Stimulated activated CD8-positive, alpha-beta memory T cell treated with anti-CD3 and anti-CD28 coated beads, Interleukin-7, amount 100 ng/mL, for 4 hours (primary cell): ENCODE measurements around the gene DHFR2.
"Not testable (repeated sequence)": the region's sequence is repeated elsewhere in the genome, so short reads cannot be mapped to it uniquely, and the experiment has no call there.

Experiments used
- DNase-seq, 2 donors: peaks; one replicate each; pipeline ENCODE4 v3.0.0-alpha.2; 2020; ENCODE audit warnings: low read depth in 2 of 2

DHFR2 gene

DNA sequence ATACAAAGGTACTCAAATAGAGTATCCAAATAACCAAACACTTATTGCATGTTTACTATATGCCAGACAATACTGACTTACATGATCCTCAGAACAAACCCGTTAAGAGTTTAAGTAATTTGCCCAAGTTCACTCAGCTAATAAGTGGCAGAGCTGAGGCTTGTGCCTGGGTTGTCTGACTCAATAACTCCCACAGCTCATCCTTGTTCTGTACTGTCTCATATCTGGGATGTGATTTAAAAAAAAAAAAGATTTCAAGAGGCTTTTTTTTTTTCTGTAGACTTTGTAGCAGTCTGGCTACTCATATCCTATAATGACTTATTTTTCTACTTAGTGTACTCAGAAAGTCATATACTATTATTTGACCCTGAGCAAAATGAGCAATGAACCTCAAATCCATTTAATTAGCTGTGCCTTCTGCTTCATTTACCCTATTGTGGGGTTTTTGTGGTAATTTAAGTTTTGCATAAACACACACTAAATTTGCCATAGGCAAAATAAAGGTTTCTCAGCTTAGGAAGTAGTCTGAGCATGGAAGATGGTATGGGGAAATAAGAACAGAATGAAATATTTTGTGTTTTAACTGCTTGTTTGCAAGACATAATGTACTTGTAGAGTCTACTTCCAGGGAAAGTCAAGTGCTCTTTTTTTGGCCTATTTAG lies 3.2 kb upstream of the DHFR2 start:
- DNase-seq = no peak

DNA sequence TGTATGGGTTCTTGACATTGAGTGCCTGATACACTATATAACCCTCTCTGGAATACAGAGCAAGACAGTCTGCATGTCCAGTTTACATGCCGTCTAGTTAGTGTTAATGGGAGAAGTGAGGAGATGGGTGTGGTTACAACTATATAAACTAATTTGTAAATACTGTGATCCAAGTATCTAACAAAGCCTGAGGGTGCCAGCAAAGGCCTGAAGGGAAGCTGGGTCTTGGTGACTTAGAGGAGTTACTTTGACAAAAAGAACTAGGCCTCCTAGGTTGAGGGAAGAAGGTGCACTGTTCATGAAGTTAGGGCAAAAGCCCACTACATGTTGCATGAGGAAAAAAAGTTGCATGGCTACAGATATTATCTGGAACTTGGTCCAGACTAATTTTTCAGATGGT lies 2.4 kb upstream of the DHFR2 start:
- no peak for DNase-seq

DNA sequence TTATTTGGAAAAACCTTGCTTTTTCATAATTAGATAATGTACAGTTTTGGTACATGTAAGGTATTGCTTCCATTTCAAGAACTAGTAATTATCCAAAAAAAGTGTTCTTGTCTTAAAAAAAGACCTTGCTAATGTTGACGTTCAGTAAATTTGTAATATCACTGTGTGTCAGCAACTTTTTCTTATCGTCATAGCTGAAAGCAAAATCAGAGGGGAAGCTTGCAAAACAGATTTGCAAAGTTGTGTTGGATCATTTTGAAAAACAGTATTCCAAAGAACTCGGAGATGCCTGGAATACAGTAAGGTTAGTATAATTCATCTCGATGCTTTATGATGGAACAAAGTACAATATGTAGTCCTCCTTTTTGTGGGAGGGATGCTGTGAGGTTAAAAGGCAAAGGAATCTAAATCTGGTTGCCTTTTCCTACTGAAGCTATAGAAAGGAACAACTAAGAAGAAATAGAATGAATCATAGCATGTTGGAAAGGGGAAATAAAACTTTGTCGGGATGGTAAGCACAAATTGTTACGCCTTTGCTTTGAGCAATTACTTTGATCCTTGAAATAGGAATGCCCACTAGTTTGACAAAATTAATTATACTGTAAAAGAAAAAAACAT lies 1.6 kb upstream of the DHFR2 start:
- no peak for DNase-seq

DNA sequence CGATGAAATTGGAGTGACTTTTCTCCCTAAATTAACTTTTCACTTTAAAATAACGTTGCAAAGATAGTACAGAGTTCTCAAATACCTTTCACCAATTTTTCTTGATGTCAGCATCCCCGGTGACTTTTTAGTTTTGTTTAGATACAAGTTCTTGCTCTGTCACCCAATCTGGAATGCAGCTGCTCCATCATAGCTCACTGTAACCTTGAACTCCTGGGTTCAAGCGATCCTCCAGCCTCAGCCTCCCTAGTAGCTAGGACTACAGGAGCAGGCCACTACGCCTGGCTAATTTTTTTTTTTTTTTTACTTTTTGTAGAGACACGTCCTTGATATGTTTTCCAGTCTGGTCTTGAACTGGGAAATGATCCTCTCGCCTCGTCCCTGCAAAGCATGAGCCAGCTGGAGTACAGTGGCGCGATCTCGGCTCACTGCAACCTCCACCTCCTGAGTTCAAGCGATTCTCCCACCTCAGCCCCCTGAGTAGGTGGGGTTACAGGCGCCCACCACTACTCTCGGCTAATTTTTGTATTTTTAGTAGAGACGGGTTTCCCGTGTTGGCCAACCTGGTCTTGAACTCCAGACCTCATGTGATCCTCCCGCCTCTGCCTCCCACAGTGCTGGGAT lies 892 bp upstream of the DHFR2 start:
- no peak for DNase-seq

DNA sequence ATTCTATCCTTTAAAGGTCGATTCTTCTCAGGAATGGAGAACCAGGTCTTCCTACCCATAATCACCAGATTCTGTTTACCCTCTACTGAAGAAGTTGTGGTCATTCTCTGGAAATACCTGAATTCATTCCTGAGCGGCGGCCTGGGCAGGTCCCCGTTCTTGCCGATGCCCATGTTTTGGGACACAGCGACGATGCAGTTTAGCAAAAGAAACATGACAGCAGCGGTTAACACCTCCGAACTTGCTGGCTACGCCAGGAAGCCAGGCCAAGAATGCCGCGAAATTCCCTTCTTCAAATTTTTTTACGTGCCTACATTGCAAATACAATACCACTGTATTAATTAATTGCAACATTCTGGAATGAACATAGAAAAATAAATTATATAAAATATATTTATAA lies 1.4 kb downstream of the DHFR2 start:
- no peak for DNase-seq

DNA sequence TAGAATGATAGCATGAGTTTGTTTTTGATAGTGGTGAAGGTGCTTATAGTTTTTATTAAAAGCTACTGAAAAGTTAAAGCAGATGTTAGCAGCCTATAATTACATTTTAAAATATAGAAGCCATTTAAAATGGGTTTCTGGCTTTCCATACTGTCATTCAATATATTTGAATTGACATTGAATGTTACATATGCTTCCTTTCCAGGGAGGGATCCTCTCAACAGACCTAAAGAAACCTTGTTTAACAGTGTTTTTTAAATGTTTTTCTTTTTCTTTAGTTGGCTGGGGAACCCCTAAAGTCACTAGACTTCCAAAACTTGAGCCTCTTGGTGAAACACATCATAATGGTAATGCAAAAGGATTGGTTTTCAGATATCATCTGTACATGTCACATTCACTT lies 12.2 kb downstream of the DHFR2 start:
- DNase-seq = no peak

DNA sequence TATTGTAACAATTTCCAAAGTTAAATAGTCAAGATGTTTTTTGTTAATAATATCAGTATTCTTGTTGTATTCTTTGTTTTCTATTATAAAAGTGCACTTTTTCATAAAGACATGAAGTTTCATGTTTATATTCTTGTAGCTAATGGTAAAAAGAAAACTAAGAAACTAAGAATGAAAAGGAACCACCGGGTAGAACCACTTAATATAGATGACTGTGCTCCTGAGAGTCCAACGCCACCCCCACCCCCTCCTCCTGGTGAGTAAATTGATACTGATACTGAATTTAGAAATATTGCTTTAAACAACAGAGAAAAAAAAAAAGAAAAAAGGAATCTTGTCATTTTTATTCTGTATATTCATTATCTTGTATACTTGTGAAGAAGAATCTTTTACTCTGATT lies 13.4 kb downstream of the DHFR2 start:
- no peak for DNase-seq

DNA sequence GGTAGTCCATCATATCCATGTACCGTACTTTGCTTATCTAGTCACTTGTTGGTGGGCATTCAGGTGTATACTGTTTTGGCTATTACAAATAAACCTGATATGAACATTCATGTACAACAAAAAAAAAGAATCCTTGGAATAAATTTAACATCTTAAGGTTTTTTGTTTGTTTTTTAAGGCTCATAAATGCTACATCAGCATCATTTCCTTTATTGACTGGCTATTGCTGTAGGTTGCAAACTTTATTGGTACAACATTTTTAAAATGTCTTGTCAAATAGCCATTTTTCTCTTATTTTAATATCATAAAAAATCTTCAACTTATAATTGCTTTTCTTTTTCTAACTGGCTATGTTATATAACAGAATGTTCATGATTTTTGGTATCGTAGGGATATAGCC lies 16.2 kb downstream of the DHFR2 start:
- no peak for DNase-seq

DNA sequence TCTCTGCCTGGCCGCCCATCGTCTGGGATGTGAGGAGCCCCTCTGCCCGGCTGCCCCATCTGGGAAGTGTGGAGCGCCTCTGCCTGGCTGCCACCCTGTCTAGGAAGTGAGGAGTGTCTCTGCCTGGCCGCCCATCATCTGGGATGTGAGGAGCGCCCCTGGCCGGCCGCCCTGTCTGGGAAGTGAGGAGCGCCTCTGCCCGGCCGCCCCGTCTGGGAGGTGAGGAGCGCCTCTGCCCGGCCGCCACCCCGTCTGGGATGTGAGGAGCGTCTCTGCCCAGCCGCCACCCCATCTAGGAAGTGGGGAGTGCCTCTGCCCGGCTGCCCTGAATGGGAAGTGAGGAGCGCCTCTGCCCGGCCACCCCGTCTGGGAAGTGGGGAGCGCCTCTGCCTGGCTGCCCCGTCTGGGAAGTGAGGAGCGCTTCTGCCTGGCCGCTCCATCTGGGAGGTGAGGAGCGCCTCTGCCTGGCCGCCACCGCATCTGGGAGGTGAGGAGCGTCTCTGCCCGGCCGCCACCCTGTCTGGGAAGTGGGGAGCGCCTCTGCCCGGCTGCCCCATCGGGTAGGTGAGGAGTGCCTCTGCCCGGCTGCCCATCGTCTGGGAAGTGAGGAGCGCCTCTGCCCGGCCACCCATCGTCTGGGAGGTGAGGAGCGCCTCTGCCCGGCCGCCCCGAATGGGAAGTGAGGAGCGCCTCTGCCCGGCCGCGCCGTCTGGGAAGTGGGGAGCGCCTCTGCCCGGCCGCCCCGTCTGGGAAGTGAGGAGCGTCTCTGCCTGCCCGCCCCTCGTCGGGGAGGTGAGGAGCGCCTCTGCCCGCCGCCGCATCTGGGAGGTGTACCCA lies 18.4 kb downstream of the DHFR2 start:
- DNase-seq = not testable (repeated sequence)

DNA sequence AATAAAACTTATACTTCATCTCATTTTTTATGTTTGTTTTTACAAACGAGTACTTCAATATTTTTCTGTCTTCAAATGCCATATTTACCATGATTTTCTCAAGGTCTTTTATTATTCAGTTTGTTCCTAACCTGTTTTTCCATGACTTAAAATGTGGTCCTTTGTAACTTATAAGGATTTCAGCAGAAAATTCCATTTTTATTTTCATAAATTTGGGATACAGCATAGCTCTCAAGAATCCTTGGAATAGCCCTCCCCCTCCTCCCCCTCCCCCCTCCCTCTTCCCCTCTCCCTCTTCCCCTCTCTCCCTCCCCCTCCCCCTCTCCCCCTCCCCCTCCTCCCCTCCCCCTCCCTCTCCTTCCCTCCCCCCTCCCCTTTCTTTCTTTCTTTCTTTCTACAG lies 19.4 kb downstream of the DHFR2 start:
- DNase-seq = no peak

DNA sequence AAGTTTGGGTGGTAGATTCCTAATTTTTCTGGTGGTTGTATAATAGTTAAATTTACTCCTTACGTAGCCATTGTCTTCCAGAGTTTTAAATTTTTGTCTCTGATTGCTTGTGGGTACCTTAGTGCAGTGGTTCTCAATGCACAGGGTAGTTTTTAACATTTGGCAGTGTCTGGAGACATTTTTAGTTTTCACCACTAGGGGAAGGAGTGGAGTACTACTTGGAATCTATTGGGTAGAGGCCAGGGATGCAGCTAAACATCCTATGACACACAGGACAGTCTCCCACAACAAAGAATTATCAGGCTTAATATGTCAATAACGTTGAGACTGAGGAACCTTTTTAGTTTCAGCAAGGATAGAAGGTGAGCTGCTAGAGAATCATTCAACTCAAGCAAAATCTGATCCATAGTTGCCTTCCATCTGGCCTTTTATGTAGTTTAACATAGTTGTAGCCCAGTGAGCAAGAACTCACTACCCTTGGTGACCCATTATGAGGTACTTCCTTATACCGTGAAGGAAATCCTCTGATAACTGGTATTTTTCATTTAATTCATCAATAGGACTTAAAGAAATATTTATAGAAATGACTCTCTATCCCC lies 25.7 kb downstream of the DHFR2 start:
- DNase-seq = no peak

DNA sequence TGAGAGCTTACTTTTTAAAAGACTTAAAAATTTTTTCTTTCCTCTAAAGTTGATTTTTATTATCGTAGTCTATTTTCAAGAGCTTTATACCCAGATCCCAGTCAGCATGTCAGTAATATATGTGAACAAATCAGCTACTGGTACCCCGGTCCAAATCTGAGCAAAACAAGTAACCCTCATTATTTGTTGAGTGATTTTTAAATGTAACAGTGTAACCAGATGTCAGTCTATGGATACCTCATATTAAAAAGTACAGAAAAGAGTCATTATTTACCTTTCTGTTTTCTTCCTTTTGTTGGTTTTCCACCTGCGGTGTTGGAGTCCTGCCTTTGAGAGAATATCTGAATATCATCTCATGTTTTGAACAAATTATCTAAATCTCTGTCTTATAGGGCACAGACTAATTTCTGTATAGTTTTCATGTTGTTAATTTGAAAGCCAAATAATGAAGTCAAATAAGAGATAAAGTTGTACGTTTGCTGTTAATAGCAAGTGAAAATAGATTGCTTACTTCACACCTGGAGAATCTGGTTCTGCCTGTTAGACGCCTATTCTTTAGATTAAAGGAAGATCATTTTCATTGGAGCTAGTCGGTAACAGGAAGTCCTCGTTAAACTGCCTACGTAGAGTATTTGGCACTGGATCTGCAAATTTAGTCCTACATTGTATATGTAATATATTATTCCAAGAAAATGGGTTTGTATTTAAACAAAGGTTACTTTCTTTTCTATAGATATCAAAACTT lies 34.5 kb downstream of the DHFR2 start, which contains the start of gene STX19:
STX19 (minus strand) TSS at position 505 of the 745 bp plus-strand sequence. CDS start 13,328 bp downstream, outside the sequence.
- DNase-seq = no peak

DNA sequence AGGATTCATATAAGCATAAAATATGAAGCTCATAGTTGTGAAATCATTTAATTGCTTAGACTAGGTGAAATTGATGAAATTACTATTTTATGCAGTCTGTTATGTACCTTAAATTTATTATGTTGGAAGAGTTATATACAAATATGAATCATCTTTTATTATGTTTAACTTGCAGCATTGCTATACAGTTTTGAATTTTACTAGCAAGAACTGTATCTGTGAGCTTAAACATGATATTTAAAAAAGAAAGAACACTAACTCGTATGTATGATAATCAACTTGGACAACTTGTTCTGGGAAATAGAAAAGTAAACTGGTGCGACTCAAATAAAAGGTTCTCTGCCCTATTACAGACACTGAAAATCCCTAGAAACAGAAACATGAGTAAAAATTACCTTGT lies 36.1 kb downstream of the DHFR2 start:
- DNase-seq = no peak

DNA sequence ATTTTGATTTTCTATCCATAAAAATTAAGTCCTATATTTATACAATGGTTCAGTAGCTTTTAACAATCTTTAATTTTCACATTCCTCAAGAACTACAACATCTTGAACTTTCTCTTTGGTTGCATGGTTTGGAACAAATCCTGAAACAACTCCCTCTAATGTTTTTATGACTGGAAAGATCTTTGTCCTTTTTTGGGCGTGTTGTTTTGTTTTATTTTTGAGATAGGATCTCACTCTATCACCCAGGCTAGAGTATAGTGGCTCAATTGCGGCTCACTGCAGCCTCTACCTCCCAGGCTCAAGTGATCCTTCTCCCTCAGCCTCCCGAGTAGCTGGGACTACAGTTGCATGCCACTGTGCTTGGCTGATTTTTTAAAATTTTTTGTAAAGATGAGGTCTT lies 38.3 kb downstream of the DHFR2 start:
- DNase-seq = no peak

DNA sequence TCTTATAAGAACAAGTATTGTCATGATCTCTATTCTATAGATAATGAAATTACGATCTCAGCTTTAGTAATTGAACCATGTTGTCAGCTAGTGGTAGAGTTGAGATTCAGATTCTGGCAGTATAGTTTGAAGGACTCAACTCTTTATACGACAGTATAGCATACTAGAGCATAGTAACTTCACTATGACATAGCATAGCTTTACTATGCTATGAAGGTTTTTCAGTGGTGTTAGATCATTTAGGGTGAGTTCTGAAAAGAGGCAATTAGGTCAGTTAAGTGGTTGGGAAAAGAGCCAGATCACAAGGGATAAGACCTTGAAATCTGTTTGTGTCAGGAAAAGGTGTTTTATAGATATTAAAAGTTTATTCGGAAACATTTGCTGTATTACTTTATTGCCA lies 42.4 kb downstream of the DHFR2 start:
- no peak for DNase-seq

DNA sequence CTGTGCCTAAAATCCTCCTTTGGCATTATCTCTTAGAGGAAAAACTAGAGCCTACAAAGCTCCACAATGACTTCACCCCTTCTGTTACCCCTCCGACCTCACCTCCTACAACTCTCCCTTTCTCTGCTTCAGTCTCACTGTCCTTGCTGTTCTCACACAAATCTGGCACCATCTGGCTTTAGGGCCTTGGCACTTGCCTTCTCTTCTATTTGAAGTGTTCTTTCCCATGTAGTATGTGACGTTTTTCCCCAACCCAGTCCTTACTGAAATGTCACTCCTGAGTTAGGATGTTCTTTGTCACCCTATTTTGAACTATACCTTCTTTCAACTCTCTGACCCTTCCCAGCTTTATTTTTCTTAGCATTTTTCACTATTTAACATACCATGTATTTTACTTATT lies 43.1 kb downstream of the DHFR2 start:
- no peak for DNase-seq

DNA sequence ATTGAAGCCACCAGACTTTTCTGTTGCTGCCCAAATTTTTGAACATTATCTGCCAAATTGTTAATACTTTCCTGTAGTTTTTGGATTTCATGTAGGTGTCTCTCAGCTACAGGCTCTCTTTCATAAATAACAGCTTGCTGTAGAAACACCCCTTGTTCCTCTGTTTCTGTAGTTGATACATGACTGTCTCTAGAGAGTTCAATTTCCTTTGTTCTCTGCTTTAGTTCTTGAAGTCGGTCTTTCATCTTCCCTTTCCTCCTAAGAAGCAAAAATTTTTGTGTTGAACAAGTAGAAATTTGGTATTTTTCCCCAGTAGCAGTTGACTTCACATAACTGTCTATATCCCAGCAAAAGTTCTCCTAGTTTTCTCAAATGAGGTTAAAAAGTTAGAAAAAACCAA lies 47.7 kb downstream of the DHFR2 start:
- DNase-seq = no peak

DNA sequence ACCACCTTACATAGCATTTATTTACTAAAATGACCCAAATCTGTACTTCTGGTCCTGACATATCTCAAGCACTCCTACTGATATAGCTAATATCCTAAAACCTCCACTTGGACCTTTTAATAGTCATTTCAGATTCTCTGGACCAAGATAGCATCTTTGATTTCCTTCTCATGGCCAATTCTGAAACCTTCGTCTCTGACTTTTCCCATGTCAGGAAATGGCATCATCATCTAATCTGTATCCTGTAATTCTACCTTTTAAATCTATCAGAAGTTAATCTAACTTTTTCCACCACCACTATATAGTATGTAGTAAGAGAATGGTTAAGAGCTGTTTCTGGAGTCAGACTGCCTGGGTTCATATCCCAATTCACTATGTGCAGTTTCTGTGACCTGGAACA lies 50.5 kb downstream of the DHFR2 start:
- no peak for DNase-seq

DNA sequence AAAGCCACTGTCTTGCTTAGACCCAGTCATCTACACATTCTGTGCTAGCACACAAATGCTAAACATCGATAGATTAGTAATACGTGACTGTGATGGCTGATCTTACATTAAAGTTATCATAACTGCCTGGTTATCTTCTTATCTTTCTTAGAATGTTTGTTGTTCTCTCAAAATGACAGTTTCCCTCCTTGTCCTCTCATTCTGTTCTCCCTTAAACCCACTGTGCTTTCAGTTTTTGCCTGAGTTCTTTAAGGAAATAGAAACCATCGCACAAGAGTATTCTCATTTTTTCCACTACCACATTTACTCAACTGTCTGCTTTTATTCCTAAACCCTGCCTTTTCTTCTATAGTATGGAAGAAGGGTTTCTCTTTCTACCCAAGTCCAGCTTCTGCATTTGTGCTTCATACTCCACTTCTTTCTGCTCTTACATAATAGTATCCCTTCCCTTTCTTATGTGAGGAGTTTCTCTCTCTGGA lies 51.4 kb downstream of the DHFR2 start:
- DNase-seq = no peak

DNA sequence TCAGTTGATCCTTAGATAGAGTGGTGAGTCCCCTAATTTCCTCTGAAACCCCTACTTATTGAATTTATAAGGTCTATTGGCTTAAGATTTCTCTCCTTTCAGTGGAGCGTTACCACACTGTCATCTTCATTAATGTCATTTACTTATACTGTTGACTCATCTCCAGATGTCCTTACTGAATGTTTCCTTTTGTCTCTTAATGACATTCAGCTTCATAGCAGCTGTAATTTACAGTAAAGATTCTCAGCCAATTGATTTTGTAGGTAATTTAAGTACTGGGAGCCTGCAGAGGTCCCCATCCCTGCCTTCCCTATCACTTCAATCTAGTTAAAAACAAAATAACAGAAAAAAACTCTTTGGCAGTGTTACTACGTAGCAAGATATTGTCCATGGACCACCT lies 53.1 kb downstream of the DHFR2 start:
- DNase-seq = no peak

DNA sequence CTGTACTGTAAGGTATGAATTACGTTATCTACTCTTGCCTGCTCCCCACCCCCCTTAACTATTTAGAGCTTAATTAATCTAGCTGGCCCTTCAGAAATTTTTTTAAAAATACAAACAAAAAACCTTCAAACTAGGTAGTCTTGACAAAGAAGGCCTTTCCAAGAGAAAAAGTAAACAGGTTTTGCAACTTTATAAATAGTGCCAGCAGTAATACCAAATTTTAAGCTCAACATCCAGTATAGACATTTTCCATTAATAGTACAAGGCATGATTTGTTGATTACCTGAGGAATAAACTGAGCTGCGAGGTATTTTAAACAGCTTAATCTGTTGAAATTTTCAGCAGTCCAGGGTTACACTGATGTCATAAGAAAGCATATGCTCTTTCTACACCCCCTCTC lies 54.5 kb downstream of the DHFR2 start:
- DNase-seq = no peak
